Astrocyte of the spinal cord (primary cell): Measurements from ENCODE around the gene TEX38.
A peak's percentile ranks its signal among the peaks of the same experiment; 100 is the strongest.
"Not testable (repeated sequence)": the region's sequence is repeated elsewhere in the genome, so short reads cannot be mapped to it uniquely, and the experiment has no call there.

ENCODE experiments used
- DNase-seq: peaks from one replicate; pipeline ENCODE4 v3.0.0; 2011; ENCODE audit warnings: low read depth, low spot score
- H3K4me3 ChIP-seq: 2 replicates; pipeline ENCODE4 v1.5.1; 2011; ENCODE audit warnings: low read depth, mild to moderate bottlenecking, low read length, moderate library complexity
- CTCF ChIP-seq: IDR thresholded peaks from 2 replicates; pipeline ENCODE4 v1.5.1; 2012; ENCODE audit warnings: low read depth, mild to moderate bottlenecking, low read length, inconsistent platforms
- in situ Hi-C: cut with HindIII; loops from 2 replicates; pipeline ENCODE4 v1.10.0; 2017; ENCODE audit warnings: low sequenced_read_pairs

Gene TEX38

GRCh38 chr1:46691997-46692790 lies 20.5 kb downstream of the TEX38 start:
- H3K4me3 ChIP-seq: no peak overlapping the region
- no peak for DNase-seq
- in situ Hi-C loops: no loop called here
- TF ChIP-seq CTCF: peak; percentile 12

- in situ Hi-C loops: no loop called here
- no peak for TF ChIP-seq CTCF
Observed at GRCh38 chr1:46692811-46693770, 21.4 kb downstream of the TEX38 start.

GRCh38 chr1:46694676-46695075 lies 23.0 kb downstream of the TEX38 start:
- DNase-seq, H3K4me3 ChIP-seq, in situ Hi-C loops: not testable (repeated sequence)

More at GRCh38 chr1:46692811-46693770, 21.4 kb downstream of the TEX38 start:
- no peak overlapping the region for H3K4me3 ChIP-seq
- DNase-seq: no peak

- no peak for DNase-seq
- in situ Hi-C loops: no loop called here
- H3K4me3 ChIP-seq: no peak overlapping the region
- TF ChIP-seq CTCF: no peak
Observed at GRCh38 chr1:46697053-46697452, 25.4 kb downstream of the TEX38 start.

GRCh38 chr1:46699666-46700065 lies 28.0 kb downstream of the TEX38 start:
- H3K4me3 ChIP-seq: no peak overlapping the region
- in situ Hi-C loops: no loop called here
- no peak for DNase-seq
- no peak for TF ChIP-seq CTCF

GRCh38 chr1:46703927-46704641 lies 32.4 kb downstream of the TEX38 start:
- no peak overlapping the region for H3K4me3 ChIP-seq
- in situ Hi-C loops: no loop called here
- DNase-seq: no peak
- no peak for TF ChIP-seq CTCF
